ENCODE measurements around the gene ABCB8. TPM values are rescaled to one million over a fixed set of nuclear protein-coding genes. Genes with fewer than 3 reads are reported as not detected.

Gene ABCB8
- total RNA-seq, 1 donor: 30.9 TPM

- no peak overlapping the region for H3K4me3 ChIP-seq (ENCODE audit: low read depth, low read length)
- TF ChIP-seq CTCF (IDR thresholded peaks at IDR 0.05; ENCODE audit: insufficient read depth, low read length): no peak
- DNase-seq (ENCODE audit: low read depth): no peak
Measured at GRCh38 chr7:151095123-151095797, 67.0 kb downstream of the ABCB8 start.

GRCh38 chr7:151095828-151096475 lies 67.7 kb downstream of the ABCB8 start:
- H3K4me3 ChIP-seq (ENCODE audit: low read depth, low read length): no peak overlapping the region
- no peak for DNase-seq (ENCODE audit: low read depth)
- TF ChIP-seq CTCF (IDR thresholded peaks at IDR 0.05; ENCODE audit: insufficient read depth, low read length): no peak

Other genes with a start within 250 kb of the ABCB8 start
- gene TMEM176B, start 228.1 kb upstream of the ABCB8 start, total RNA-seq (ENCODE audit: low replicate concordance): 1.9 TPM in 1 of 2 replicates, not detected in the other
- gene TMEM176A, start 227.7 kb upstream of the ABCB8 start, total RNA-seq (ENCODE audit: low replicate concordance): not detected in 2 replicates
- not detected in 2 replicates for gene AOC1, start 175.9 kb upstream of the ABCB8 start, total RNA-seq (ENCODE audit: low replicate concordance)
- gene KCNH2, start 50.1 kb upstream of the ABCB8 start, total RNA-seq (ENCODE audit: low replicate concordance): not detected in 2 replicates
- 0.36 and 4.6 TPM in 2 replicates for gene NOS3, start 37.4 kb upstream of the ABCB8 start, total RNA-seq (ENCODE audit: low replicate concordance)
- under 0.01 and 0.98 TPM in 2 replicates for gene ATG9B, start 4.0 kb upstream of the ABCB8 start, total RNA-seq (ENCODE audit: low replicate concordance)
- gene ASIC3, start 20.1 kb downstream of the ABCB8 start, total RNA-seq (ENCODE audit: low replicate concordance): 0.18 TPM in 1 of 2 replicates, not detected in the other
- gene CDK5, start 29.4 kb downstream of the ABCB8 start, total RNA-seq (ENCODE audit: low replicate concordance): 16.1 and 28.9 TPM in 2 replicates
- 39.7 and 65.4 TPM in 2 replicates for gene SLC4A2, start 31.1 kb downstream of the ABCB8 start, total RNA-seq (ENCODE audit: low replicate concordance)
- gene FASTK, start 52.4 kb downstream of the ABCB8 start, total RNA-seq (ENCODE audit: low replicate concordance): 62.7 and 86.0 TPM in 2 replicates
- 11.7 and 20.2 TPM in 2 replicates for gene TMUB1, start 55.0 kb downstream of the ABCB8 start, total RNA-seq (ENCODE audit: low replicate concordance)
- gene AGAP3, start 58.0 kb downstream of the ABCB8 start, total RNA-seq (ENCODE audit: low replicate concordance): 50.2 and 74.6 TPM in 2 replicates
- not detected in 2 replicates for gene GBX1, start 139.2 kb downstream of the ABCB8 start, total RNA-seq (ENCODE audit: low replicate concordance)
- gene ASB10, start 158.8 kb downstream of the ABCB8 start, total RNA-seq (ENCODE audit: low replicate concordance): not detected in 2 replicates
- gene H2BK1, start 182.0 kb downstream of the ABCB8 start, total RNA-seq (ENCODE audit: low replicate concordance): not detected in 2 replicates
- gene ABCF2, start 198.8 kb downstream of the ABCB8 start, total RNA-seq (ENCODE audit: low replicate concordance): 18.8 and 50.9 TPM in 2 replicates
- 33.0 and 47.0 TPM in 2 replicates for gene CHPF2, start 204.0 kb downstream of the ABCB8 start, total RNA-seq (ENCODE audit: low replicate concordance)
- 44.9 and 59.7 TPM in 2 replicates for gene SMARCD3, start 220.2 kb downstream of the ABCB8 start, total RNA-seq (ENCODE audit: low replicate concordance)

All from fibroblast of the aortic adventitia (primary cell).